ENCODE measurements around the gene PSTPIP2. TPM values are rescaled to one million over a fixed set of nuclear protein-coding genes. Genes with fewer than 3 reads are reported as not detected.
A peak's percentile ranks its signal among the peaks of the same experiment; 100 is the strongest.

PSTPIP2 gene
- total and polyA plus RNA-seq, 2 of the 13 experiments (the other 11 are each of a cell fraction or from before 2014, with no cell fraction given), result 0.25 to 0.27 TPM

DNA sequence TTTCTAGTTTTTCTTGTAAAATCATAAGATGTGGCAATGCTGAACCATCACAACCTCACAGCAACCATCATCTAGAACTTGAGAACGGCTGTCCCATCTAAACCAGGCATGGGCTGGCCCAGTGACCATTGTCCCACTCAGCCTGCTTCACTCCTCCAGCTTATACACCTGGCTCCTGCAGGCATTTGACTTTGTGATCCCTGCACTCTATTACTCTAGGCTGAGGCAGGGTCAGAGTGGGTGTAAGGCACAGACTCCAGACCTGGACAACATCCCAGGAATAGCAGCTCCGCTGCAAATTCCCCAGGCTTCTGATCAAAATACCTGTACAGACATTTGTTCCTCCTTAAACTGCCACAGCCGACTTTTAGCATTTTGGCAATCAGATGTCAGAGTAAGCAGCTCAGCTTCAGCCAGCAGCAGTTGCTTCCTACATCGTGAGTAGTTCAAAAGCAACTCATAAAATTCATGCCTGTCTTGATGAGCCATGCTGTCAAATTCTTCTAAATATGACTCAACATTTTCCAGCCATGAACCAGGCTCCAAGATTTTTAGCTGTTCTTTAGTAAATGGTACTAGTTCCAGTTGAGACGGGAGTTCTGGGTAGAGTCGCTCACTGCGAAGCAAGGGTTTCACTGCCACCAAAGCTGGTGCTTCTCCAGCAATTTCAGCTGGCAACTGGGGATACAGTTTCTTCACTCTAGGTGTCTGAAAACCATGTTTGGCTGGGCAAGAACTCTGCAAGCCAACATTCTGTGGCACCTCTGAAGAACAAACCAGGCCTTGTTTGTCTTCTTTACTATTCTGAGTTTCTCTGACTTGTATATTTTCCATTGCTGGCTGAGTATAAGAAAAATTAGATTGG lies 117.8 kb downstream of the PSTPIP2 start:
- intact Hi-C loops (cut with micrococcal nuclease; ENCODE audit: unreplicated experiment) (no loop called here), in situ Hi-C loops (cut with HindIII; ENCODE audit: extremely low pct_ligation_motif_present, low pct_unique_long_range_greater_than_20kb) (no loop called here)
- Histone ChIP-seq H3K79me2 (ENCODE audit: insufficient read depth, low read length) (peaks cover 3% of the 10 kb centered on the region), H3K27me3 (ENCODE audit: control insufficient read depth in 1 of 2, insufficient read depth in 2 of 2, low read length in 2 of 2) (no peaks in the 10 kb centered on the region), H3K27ac (ENCODE audit: extremely low read length, insufficient read depth, low read length) (no peak overlapping the region), H3K4me1 (ENCODE audit: insufficient read depth, low read length) (0 out of 2 replicates have a peak, but pooled peaks cover 4% of the 10 kb centered on the region), H3K36me3 (replicated peaks in 1 of 2; ENCODE audit: control insufficient read depth in 1 of 2, insufficient read depth in 2 of 2, low read length in 2 of 2) (peaks cover 22 to 60% of the 10 kb centered on the region in 2 experiments; a peak in 4 of 5 replicates), H3K9me3 (ENCODE audit: low read length) (no peaks in the 10 kb centered on the region), H3K4me3 (replicated peaks in 1 of 3; ENCODE audit: insufficient read depth in 1 of 3, low read depth in 2 of 3, low read length in 3 of 3) (no peak overlapping the region), H2AFZ (ENCODE audit: low read length) (no peak overlapping the region), H3K4me2 (ENCODE audit: low read depth, low read length) (no peak overlapping the region), H3K9ac (ENCODE audit: insufficient read depth, low read depth, low read length) (no peak overlapping the region), H4K20me1 (ENCODE audit: insufficient read depth, low read length) (no peaks in the 10 kb centered on the region)
- ChIA-PET POLR2A (no interaction called here), CTCF (ENCODE audit: low intra/inter-chr PET ratio, low total read pairs) (no interaction called here)
- no peak for DNase-seq (ENCODE audit: low spot score)
- no peak for TF ChIP-seq ZNF891 (CRISPR knock-in tag; IDR thresholded peaks at IDR 0.05)
- TF ChIP-seq, protein P1, sequence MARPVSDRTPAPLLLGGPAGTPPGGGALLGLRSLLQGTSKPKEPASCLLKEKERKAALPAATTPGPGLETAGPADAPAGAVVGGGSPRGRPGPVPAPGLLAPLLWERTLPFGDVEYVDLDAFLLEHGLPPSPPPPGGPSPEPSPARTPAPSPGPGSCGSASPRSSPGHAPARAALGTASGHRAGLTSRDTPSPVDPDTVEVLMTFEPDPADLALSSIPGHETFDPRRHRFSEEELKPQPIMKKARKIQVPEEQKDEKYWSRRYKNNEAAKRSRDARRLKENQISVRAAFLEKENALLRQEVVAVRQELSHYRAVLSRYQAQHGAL (CRISPR knock-in tag; IDR thresholded peaks at IDR 0.05; ENCODE audit: not compliant biosample characterization), result no peak
- FAIRE-seq, result no peak
- ATAC-seq, result no peak
- 98% methylated on average over 7 of the region's 7 CpGs for WGBS (ENCODE audit: low lambda C conversion rate)
- TSS peak; percentile 38 for BruUV-seq (replicated peaks)

DNA sequence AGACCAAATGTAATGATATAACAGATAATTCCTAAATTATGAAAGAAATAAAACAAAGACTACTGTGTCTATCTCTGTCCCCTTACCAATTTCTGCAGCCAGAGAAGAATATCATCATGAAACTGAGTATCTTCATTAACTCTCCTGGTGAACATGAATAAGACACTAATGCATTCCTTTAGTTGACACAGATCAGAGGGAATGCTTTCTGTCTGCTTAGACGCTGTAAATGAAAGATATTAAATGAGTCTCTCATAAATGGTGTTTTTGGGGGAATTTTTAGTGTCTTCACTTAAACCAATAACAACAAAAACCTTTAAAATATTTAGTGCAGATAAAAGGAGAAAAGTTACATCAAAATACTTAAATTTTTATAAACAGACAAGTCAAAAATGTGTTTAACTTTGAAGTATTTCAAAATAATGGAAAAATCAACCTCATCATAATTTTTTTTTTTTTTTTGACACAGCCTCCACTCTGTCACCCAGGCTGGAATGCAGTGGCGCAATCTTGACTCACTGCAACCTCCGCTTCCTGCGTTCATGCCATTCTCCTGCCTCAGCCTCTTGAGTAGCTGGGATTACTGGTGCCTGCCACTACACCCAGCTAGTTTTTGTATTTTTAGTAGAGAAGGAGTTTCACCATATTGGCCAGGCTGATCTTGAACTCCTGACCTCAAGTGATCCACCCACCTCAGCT lies 120.9 kb downstream of the PSTPIP2 start:
- in situ Hi-C loops (cut with HindIII; ENCODE audit: extremely low pct_ligation_motif_present, low pct_unique_long_range_greater_than_20kb) (no loop called here), intact Hi-C loops (cut with micrococcal nuclease; ENCODE audit: unreplicated experiment) (no loop called here)
- Histone ChIP-seq H3K27ac (ENCODE audit: extremely low read length, insufficient read depth, low read length) (no peak overlapping the region), H2AFZ (ENCODE audit: low read length) (no peak overlapping the region), H3K9ac (ENCODE audit: insufficient read depth, low read depth, low read length) (no peak overlapping the region), H3K4me2 (ENCODE audit: low read depth, low read length) (no peak overlapping the region), H3K27me3 (ENCODE audit: control insufficient read depth in 1 of 2, insufficient read depth in 2 of 2, low read length in 2 of 2) (no peaks in the 10 kb centered on the region), H4K20me1 (ENCODE audit: insufficient read depth, low read length) (no peaks in the 10 kb centered on the region), H3K4me3 (replicated peaks in 1 of 3; ENCODE audit: insufficient read depth in 1 of 3, low read depth in 2 of 3, low read length in 3 of 3) (no peak overlapping the region), H3K36me3 (replicated peaks in 1 of 2; ENCODE audit: control insufficient read depth in 1 of 2, insufficient read depth in 2 of 2, low read length in 2 of 2) (peaks cover 31 to 79% of the 10 kb centered on the region in 2 experiments), H3K9me3 (ENCODE audit: low read length) (no peaks in the 10 kb centered on the region), H3K4me1 (ENCODE audit: insufficient read depth, low read length) (no peaks in the 10 kb centered on the region), H3K79me2 (ENCODE audit: insufficient read depth, low read length) (no peaks in the 10 kb centered on the region)
- FAIRE-seq (no peak), DNase-seq (ENCODE audit: low spot score) (no peak), ATAC-seq (no peak)
- TF ChIP-seq, protein P2, sequence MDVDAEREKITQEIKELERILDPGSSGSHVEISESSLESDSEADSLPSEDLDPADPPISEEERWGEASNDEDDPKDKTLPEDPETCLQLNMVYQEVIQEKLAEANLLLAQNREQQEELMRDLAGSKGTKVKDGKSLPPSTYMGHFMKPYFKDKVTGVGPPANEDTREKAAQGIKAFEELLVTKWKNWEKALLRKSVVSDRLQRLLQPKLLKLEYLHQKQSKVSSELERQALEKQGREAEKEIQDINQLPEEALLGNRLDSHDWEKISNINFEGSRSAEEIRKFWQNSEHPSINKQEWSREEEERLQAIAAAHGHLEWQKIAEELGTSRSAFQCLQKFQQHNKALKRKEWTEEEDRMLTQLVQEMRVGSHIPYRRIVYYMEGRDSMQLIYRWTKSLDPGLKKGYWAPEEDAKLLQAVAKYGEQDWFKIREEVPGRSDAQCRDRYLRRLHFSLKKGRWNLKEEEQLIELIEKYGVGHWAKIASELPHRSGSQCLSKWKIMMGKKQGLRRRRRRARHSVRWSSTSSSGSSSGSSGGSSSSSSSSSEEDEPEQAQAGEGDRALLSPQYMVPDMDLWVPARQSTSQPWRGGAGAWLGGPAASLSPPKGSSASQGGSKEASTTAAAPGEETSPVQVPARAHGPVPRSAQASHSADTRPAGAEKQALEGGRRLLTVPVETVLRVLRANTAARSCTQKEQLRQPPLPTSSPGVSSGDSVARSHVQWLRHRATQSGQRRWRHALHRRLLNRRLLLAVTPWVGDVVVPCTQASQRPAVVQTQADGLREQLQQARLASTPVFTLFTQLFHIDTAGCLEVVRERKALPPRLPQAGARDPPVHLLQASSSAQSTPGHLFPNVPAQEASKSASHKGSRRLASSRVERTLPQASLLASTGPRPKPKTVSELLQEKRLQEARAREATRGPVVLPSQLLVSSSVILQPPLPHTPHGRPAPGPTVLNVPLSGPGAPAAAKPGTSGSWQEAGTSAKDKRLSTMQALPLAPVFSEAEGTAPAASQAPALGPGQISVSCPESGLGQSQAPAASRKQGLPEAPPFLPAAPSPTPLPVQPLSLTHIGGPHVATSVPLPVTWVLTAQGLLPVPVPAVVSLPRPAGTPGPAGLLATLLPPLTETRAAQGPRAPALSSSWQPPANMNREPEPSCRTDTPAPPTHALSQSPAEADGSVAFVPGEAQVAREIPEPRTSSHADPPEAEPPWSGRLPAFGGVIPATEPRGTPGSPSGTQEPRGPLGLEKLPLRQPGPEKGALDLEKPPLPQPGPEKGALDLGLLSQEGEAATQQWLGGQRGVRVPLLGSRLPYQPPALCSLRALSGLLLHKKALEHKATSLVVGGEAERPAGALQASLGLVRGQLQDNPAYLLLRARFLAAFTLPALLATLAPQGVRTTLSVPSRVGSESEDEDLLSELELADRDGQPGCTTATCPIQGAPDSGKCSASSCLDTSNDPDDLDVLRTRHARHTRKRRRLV (CRISPR knock-in tag; IDR thresholded peaks at IDR 0.05), result no peak
- TF ChIP-seq CEBPB (IDR thresholded peaks at IDR 0.05; ENCODE audit: borderline replicate concordance, low read depth, low read length), result peak; percentile 29; the same call in 1 of the 2 replicates
- no TSS peak for BruUV-seq (replicated peaks)
- ChIA-PET POLR2A (no interaction called here), CTCF (ENCODE audit: low intra/inter-chr PET ratio, low total read pairs) (no interaction called here)
- 94% methylated on average over 4 of the region's 4 CpGs for WGBS (ENCODE audit: low lambda C conversion rate)

All from HepG2 (cell line).